ENCODE data around the gene OSR1. TPM values are rescaled to one million over a fixed set of nuclear protein-coding genes. Genes with fewer than 3 reads are reported as not detected.

OSR1 gene
- total RNA-seq, 1 donor, result 0.10 TPM

DNA sequence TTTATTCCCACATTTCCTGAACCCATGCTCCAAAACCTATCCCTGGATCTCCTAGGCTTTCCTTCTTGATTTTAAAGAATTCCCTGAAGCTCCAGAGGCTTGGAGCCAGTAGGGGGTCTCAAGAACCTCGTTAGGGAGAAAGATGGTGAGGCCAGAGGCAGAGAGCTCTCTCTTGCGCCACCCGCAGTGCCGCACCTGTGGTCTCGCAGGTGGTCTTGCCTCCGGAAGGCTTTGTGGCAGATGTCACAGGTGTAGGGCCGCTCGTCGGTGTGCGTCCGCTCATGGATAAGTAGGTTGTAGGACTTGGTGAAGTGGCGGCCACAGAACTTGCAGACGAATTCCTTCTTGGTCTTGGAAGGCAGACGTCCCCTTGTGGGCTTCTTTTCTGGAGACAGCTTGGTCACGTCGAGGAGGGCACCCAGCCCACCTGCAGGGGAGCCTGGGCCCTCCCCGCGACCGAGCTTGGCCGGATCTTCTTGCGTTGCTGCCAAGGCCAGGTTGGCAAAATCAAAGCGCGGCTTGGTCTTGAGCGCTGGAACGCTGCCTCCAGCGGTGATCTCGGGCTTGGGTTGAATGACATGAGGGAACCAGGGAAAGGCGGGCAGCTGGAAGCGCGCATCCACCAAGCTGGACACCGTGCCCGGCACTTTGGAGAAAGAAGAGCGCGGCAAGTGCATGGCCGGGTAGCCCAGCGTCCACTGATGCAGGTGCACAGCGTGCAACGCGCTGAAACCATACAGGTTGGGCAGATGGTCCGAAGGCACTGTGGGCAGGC is 5.3 kb downstream of the OSR1 start:
- peaks cover 56% of the 10 kb centered on the region for H3K4me1 ChIP-seq (ENCODE audit: insufficient read depth, low read length)
- H3K9me3 ChIP-seq (ENCODE audit: low read depth, low read length), result no peaks in the 10 kb centered on the region
- H3K27me3 ChIP-seq (ENCODE audit: insufficient read depth, low read length), result peaks cover 97% of the 10 kb centered on the region
- no peak overlapping the region for H3K4me3 ChIP-seq (ENCODE audit: low read length)

DNA sequence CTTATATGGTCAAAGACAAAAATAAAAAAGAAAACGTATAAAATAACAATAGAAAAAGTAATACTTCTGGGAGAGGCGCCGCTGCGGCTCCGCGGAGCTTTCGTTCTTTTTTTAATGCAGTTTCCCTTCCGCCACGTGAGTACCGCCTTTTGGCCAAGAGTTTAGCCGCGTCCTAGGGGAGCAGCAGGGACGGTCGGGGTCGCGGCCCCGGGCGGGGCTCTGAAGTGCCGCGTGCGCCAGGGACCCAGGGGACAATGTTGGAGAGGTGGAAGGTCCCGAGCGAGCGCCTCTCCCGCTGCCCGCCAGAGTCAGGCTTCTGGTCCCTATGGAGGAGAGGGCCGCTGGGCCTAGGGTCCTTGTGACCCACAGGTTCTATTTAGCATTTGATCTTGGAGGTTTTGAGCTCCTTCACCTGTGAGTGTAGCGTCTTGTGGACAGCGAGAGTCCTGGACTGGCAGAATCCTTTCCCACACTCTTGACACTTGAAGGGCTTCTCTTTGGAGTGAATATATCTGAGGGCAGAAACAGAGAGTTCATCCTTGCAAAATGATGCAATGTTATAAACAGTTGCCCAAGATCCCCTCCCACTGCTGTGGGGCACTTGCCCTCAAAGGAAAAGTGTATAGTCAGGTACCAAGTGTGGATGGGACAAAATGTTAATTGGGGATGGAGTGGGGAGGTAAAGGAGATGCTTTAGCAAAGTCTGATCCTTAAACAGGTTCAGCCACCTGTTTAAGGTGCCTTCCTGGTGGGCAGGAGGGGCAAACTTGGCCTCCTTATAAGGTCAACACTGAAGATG is 6.3 kb downstream of the OSR1 start:
- peaks cover 49% of the 10 kb centered on the region for H3K4me1 ChIP-seq (ENCODE audit: insufficient read depth, low read length)
- H3K4me3 ChIP-seq (ENCODE audit: low read length), result no peak overlapping the region
- H3K9me3 ChIP-seq (ENCODE audit: low read depth, low read length), result no peaks in the 10 kb centered on the region
- H3K27me3 ChIP-seq (ENCODE audit: insufficient read depth, low read length), result peaks cover 87% of the 10 kb centered on the region

DNA sequence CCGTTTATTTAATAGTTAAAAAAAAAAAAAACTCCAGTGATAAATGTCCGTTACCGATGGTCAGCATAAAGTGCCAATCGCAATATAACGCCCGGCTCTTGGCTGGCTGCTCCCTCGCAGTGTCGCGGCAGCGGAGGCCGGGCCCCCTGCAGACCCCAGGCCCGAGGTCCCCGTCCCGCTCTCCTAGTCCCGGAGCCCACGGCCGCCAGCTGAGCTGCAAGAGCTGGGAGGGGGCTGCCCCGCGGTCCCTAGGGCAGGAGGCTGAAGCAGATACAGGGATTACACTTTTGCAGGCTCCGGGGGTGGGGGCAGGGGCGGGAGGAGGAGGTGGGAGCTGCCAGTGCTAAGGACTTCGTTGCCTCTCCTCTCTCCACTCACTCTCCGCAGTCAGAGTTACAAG is 6.9 kb downstream of the OSR1 start:
- H3K4me1 ChIP-seq (ENCODE audit: insufficient read depth, low read length), result peaks cover 45% of the 10 kb centered on the region
- peaks cover 81% of the 10 kb centered on the region for H3K27me3 ChIP-seq (ENCODE audit: insufficient read depth, low read length)
- no peak overlapping the region for H3K4me3 ChIP-seq (ENCODE audit: low read length)
- no peaks in the 10 kb centered on the region for H3K9me3 ChIP-seq (ENCODE audit: low read depth, low read length)

DNA sequence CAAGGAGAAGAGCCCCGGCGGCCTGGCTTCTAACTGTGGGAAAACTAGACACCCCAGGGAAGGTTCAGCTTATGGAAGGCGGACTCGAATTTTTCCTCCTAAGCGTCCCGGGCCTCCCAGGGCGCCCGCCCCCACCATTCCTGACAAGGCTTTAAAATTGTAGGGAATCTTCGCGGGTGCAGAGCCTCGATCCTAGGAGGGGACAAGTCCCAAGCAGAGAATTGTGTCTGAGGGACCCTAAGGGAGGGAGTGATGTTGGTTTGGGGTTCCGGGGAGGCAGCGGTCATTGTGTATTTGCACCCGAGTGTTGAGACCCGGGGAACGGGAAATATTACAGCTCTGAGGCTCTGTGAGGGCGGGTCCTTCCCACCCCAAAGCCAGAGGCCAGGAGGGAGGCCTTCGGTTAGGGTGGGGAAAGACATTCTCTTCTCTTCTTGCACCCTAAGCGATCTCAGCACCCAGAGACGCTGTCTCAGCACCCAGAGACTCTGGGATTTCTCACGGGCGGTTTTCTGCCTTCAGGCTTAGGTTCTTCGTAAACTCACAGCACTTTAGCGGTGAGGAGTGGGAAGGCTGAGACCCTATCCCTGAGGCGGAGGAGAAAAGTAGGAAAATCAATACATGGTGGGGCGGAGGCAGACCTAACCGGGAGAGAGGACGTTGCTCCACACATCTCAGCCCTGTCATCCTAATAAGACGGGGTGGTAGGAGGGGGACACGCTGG is 7.6 kb downstream of the OSR1 start:
- Histone ChIP-seq H3K9me3 (ENCODE audit: low read depth, low read length) (no peaks in the 10 kb centered on the region), H3K27me3 (ENCODE audit: insufficient read depth, low read length) (peaks cover 75% of the 10 kb centered on the region), H3K4me3 (ENCODE audit: low read length) (no peak overlapping the region), H3K4me1 (ENCODE audit: insufficient read depth, low read length) (peaks cover 39% of the 10 kb centered on the region)

DNA sequence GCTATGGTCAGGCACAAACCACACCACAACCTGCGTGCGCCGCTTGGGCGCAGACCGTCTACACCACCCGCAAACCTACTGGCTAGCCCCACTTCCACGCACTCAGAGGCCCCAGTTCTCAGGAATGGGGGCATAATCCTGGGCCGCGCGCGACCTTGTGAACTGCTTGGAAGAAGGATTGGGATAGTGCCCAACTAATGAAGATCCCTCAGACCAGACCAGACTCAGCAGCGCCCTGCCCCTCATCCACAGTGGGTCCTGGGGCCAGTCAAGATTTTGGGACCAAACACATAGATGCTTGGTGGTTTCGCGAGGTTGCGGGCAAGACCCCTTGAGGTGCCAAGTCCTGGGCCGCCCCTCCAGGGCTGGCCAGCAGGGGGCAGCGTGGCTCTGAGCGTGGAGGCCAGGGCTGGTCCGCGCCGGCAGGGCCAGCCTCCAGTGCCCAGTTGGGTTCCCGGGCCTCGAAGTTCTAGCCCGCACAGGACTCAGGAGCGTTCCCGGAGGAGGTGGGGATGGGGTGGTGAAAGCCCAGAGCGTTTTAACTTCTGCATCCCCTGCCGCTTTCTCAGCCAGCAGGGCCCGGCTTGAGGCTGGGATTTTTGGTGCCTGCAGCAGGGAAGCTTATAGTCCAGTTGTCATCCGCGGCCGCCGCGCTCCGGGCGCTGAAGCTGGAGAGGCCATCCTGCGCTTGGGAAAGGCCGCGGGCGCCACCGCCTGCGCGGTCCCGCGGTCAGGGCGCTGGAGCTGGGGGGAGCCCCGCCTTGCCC is 8.3 kb downstream of the OSR1 start:
- peaks cover 67% of the 10 kb centered on the region for H3K27me3 ChIP-seq (ENCODE audit: insufficient read depth, low read length)
- H3K4me1 ChIP-seq (ENCODE audit: insufficient read depth, low read length), result peaks cover 38% of the 10 kb centered on the region
- H3K9me3 ChIP-seq (ENCODE audit: low read depth, low read length), result no peaks in the 10 kb centered on the region
- H3K4me3 ChIP-seq (ENCODE audit: low read length), result no peak overlapping the region

DNA sequence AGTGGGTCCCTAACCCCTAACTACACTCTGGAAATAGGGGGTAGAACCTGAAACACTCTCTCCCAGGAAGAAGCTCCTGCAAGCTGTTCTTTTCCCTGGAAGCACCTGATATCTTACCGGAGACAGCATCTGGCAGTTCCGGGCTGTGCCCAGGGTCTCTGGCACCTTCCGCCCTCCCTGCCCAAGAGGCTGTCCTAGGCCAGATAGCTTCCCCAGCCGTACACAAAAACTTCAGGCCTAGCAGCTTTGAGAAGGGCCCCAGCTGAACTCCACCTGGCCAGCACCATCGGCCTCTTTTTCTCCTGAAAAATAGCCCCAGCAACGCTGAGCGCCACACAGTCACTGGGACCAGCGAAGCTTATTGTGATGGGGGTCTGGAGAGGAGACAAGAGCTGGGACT is 9.7 kb downstream of the OSR1 start:
- H3K27me3 ChIP-seq (ENCODE audit: insufficient read depth, low read length), result peaks cover 53% of the 10 kb centered on the region
- H3K9me3 ChIP-seq (ENCODE audit: low read depth, low read length), result no peaks in the 10 kb centered on the region
- peaks cover 38% of the 10 kb centered on the region for H3K4me1 ChIP-seq (ENCODE audit: insufficient read depth, low read length)
- no peak overlapping the region for H3K4me3 ChIP-seq (ENCODE audit: low read length)

DNA sequence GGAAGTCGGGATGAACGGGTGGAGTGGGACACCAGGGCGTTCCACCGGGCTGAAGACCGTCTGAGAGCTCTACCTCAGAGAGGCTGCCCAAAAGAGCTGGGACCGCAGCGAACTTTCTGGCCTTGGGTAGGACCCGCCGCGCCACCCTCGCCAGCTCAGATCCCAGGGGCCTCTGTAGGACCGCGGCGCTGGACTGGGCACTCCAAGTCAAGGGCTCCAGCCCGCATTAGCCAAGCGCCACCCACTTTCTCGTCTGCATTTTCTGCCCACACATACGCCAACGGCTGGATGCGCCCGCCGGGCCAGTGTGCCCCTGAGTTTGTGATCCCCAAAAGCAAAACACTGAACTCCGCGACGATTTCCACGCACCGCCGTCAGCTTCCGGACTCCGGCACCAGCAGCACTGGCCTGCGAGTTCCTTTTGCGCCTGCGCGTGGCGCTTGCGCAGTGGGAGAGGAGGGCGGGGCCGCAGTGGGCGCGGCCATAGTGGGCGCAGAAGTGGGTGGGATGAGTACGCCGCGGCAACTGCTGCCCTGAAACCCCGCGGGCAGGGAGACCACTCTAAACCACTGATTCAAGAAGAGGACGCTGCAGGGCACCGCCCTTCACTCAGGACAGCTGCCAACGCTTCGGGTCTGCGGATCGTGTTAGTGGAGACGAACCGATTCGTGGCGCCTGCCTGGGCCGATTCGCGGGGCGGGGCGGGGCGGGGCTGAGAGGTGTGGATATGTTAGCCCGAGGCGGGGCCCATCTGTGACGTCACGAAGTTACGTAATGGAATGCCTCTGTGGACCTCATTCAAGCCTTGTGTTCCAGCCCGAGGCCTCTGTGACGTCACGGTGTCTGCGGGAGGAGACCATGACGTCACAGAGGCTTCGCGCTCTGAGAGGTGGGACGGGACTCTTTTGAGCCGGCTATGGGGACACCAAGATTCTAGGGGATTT is 10.5 kb downstream of the OSR1 start:
- H3K9me3 ChIP-seq (ENCODE audit: low read depth, low read length), result no peaks in the 10 kb centered on the region
- peak overlapping the region; percentile 76 for H3K4me3 ChIP-seq (ENCODE audit: low read length)
- H3K4me1 ChIP-seq (ENCODE audit: insufficient read depth, low read length), result peaks cover 38% of the 10 kb centered on the region
- H3K27me3 ChIP-seq (ENCODE audit: insufficient read depth, low read length), result peaks cover 45% of the 10 kb centered on the region

DNA sequence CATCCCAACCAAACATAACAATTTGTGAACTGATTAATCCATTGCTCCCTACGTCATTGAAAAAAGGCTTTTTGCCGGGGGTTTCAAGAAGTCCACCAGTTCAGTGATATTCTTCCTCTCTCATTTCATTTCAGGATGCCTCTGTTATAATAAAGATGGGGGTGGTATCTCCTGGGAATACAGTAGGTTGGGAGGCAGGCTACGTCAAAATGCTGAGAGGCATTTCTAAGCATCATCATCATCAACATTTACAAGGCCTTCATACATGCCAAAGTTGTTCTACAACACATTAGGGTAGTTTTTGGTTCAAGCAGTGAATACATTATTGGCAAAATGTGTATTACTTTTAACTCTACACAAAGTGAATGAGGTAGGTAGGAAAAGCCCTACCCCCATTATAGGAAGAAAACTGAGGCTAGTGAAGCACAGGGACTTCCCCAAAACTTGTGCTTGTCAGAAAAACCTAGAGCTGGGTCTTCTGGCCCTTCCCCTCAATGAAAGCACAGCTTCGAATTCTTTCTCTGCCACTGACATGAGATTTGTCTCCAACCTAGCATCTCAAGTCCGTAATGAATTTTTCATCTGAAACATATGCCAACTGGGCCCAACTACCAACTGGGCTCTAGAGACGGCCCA is 11.3 kb downstream of the OSR1 start:
- peaks cover 37% of the 10 kb centered on the region for H3K27me3 ChIP-seq (ENCODE audit: insufficient read depth, low read length)
- H3K4me3 ChIP-seq (ENCODE audit: low read length), result peak overlapping the region; percentile 76
- peaks cover 34% of the 10 kb centered on the region for H3K4me1 ChIP-seq (ENCODE audit: insufficient read depth, low read length)
- H3K9me3 ChIP-seq (ENCODE audit: low read depth, low read length), result no peaks in the 10 kb centered on the region

DNA sequence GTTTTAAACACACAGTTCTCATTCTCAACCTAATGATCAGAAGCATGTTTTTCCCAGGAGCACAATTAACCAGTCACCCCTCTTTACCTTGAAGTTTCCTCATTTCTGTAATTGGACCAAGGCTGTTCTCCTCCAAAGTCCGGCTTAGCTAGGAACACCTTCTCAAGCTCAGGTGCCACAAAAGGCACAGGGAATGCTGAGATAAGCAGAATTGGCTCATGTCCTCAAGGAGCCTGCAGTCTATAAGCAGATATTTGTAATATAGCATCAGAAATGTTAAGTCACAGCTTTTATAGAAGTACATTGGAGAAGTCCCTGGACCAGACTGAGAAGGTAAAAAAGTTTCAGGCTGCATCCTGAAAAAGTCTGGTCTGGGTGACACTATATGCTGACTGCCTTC is 20.7 kb downstream of the OSR1 start:
- no peaks in the 10 kb centered on the region for H3K9me3 ChIP-seq (ENCODE audit: low read depth, low read length)
- H3K4me3 ChIP-seq (ENCODE audit: low read length), result no peak overlapping the region
- H3K27me3 ChIP-seq (ENCODE audit: insufficient read depth, low read length), result no peaks in the 10 kb centered on the region
- no peaks in the 10 kb centered on the region for H3K4me1 ChIP-seq (ENCODE audit: insufficient read depth, low read length)

DNA sequence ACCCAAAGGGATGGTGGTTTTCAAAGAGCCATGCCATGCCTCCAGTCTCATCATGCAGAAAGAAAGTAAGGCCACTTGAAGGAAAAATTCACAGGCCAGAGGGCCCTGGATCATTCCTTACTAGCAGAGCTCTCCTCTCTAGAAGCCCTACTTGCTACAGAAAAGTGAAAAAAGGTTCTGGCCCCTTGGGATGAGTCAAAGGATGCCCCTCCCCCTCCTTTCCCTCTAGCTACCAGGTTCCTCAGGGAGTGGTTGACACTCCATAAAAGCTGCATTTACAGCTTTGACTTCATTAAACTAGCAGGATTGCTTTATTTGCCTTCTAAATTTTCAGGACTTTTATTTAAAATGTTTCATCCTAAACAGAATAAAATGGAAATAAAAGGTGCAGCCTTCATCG is 21.2 kb downstream of the OSR1 start:
- no peaks in the 10 kb centered on the region for H3K27me3 ChIP-seq (ENCODE audit: insufficient read depth, low read length)
- H3K4me1 ChIP-seq (ENCODE audit: insufficient read depth, low read length), result no peaks in the 10 kb centered on the region
- no peaks in the 10 kb centered on the region for H3K9me3 ChIP-seq (ENCODE audit: low read depth, low read length)
- no peak overlapping the region for H3K4me3 ChIP-seq (ENCODE audit: low read length)

DNA sequence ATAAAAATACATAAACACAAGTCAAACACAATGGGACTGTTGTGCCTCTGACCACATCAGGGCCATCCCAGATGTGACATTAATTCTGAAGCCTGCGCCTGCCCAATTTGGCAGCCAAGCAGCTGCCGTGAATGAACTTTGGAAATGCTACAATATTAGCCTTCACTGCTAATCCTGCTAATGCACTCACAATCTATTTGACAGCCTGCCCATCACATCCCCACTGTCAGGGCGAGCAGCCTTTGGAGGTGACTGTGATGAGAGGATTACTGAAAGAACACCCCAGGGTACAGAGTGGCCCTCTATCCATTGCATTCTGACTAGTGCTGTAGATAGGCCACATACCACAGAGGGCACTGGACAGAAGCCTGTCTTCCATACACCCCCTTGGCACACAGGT is 21.6 kb downstream of the OSR1 start:
- Histone ChIP-seq H3K4me3 (ENCODE audit: low read length) (no peak overlapping the region), H3K4me1 (ENCODE audit: insufficient read depth, low read length) (no peaks in the 10 kb centered on the region), H3K9me3 (ENCODE audit: low read depth, low read length) (no peaks in the 10 kb centered on the region)

DNA sequence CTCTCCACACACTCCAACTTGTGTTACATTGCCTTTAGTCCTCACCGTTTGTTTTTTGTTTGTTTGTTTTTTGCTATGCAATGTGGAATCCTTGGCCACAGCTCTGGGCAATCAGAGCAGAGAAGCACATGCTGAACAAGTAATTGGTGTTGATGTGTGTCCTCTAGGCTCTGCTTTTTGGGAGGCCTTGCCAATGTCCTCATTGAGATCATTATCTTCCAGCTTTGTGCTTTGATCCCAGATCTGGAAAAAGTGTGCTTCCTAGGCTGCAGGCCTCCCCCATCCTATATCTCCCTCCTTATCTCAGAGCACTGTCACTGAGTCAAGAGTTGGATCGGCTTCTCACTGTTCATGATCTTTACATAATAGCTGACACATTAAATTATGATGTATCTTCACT is 25.9 kb downstream of the OSR1 start:
- no peaks in the 10 kb centered on the region for H3K4me1 ChIP-seq (ENCODE audit: insufficient read depth, low read length)
- no peak overlapping the region for H3K4me3 ChIP-seq (ENCODE audit: low read length)
- no peaks in the 10 kb centered on the region for H3K9me3 ChIP-seq (ENCODE audit: low read depth, low read length)
- H3K27me3 ChIP-seq (ENCODE audit: insufficient read depth, low read length), result no peaks in the 10 kb centered on the region

More for the DNA sequence above, 21.6 kb downstream of the OSR1 start:
- no peaks in the 10 kb centered on the region for H3K27me3 ChIP-seq (ENCODE audit: insufficient read depth, low read length)

DNA sequence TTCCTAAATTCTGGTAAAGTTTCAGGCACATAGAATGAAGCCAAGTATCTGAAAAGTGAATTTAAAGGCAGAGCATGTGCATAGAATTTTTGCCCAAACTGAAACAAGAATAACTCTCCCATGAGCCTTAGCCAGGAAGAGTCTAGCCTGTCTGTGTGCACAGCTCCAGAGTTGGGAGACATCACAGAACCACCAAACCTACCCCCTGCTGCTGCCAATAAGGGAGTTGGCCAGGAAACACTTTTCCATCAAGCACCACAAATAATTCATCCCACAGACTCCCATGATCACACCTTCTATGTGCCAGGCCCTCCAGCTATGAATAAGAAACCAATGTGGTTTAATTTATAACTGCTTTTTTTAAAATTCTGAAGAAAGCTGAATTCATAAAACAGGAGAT is 27.0 kb downstream of the OSR1 start:
- no peaks in the 10 kb centered on the region for H3K4me1 ChIP-seq (ENCODE audit: insufficient read depth, low read length)
- no peaks in the 10 kb centered on the region for H3K9me3 ChIP-seq (ENCODE audit: low read depth, low read length)
- H3K27me3 ChIP-seq (ENCODE audit: insufficient read depth, low read length), result no peaks in the 10 kb centered on the region
- H3K4me3 ChIP-seq (ENCODE audit: low read length), result no peak overlapping the region

Data from mononuclear cell (primary cell).